Transverse colon (tissue), 4 donors: Measurements from ENCODE around the gene SORL1.

Experiments
- CTCF ChIP-seq, 5 experiments: fragments of 200-600 bp in 3 of 5; fragments of 450-650 bp in 2 of 5; sonication (generic) in 3 of 5; IDR thresholded peaks; 1 replicate in 2 of 5; 2 replicates in 3 of 5; pipeline ENCODE4 v1.5.1; 2016 to 2017; ENCODE audit warnings: antibody characterized with exemption in 5 of 5, inconsistent platforms in 3 of 5, mild to moderate bottlenecking in 2 of 5, moderate library complexity in 1 of 5
- EP300 ChIP-seq: sonication (generic); formaldehyde crosslinking; IDR thresholded peaks from one replicate; pipeline ENCODE4 v1.6.1; 2017; ENCODE audit warnings: antibody characterized with exemption, low read depth
- POLR2A ChIP-seq: fragments of 450-650 bp; IDR thresholded peaks from one replicate; pipeline ENCODE4 v1.6.1; 2016; ENCODE audit warnings: antibody characterized with exemption, mild to moderate bottlenecking, moderate library complexity
- POLR2AphosphoS5 ChIP-seq, 3 donors: sonication (generic); formaldehyde crosslinking; IDR thresholded peaks; one replicate each; pipeline ENCODE4 v1.6.1; 2016; ENCODE audit warnings: antibody characterized with exemption in 3 of 3

- TF ChIP-seq CTCF (IDR thresholded peaks at IDR 0.05) (no peak), POLR2A (no peak), POLR2AphosphoS5 (IDR thresholded peaks at IDR 0.05) (no peak), EP300 (no peak)
Observed at GRCh38 chr11:121670805-121671282, 218.7 kb downstream of the SORL1 start.
